HG03139 (cell line): Measurements from ENCODE around the gene IFI16.

Source experiments
- ATAC-seq: cut with Tn5 transposase; IDR thresholded peaks from one replicate; pipeline ENCODE4 v1.9.1; 2021; ENCODE audit not compliant: unreplicated experiment

Gene IFI16

GRCh38 chr1:159009704-159010361 is at the start of gene IFI16:
Gene IFI16 (plus strand): TSS chr1:159009907. CDS start chr1:159014681, 4,774 bp downstream.
- ATAC-seq, result peak; percentile 52

GRCh38 chr1:158961178-158961577 is 48.5 kb upstream of the IFI16 start:
- ATAC-seq, result no peak

- no peak for ATAC-seq
Observed at GRCh38 chr1:158962983-158963382, 46.7 kb upstream of the IFI16 start.

GRCh38 chr1:158969166-158969565 is 40.5 kb upstream of the IFI16 start:
- ATAC-seq, result no peak

- ATAC-seq, result no peak
Observed at GRCh38 chr1:158969855-158970254, 39.9 kb upstream of the IFI16 start.

GRCh38 chr1:158972841-158973240 is 36.9 kb upstream of the IFI16 start:
- no peak for ATAC-seq

- no peak for ATAC-seq
Observed at GRCh38 chr1:158976219-158976618, 33.5 kb upstream of the IFI16 start.

GRCh38 chr1:158978730-158979129 is 31.0 kb upstream of the IFI16 start:
- ATAC-seq, result no peak

GRCh38 chr1:158979229-158979628 is 30.5 kb upstream of the IFI16 start:
- ATAC-seq, result no peak

- ATAC-seq, result no peak
Observed at GRCh38 chr1:158983235-158983634, 26.5 kb upstream of the IFI16 start.

- no peak for ATAC-seq
Observed at GRCh38 chr1:158984386-158984785, 25.3 kb upstream of the IFI16 start.

- ATAC-seq, result no peak
Observed at GRCh38 chr1:158989424-158989823, 20.3 kb upstream of the IFI16 start.

- no peak for ATAC-seq
Observed at GRCh38 chr1:158992787-158993312, 16.9 kb upstream of the IFI16 start.

- no peak for ATAC-seq
Observed at GRCh38 chr1:158996998-158997397, 12.7 kb upstream of the IFI16 start.

GRCh38 chr1:158998037-158998780 is 11.5 kb upstream of the IFI16 start:
- ATAC-seq, result no peak

GRCh38 chr1:158998781-158999161 is 10.9 kb upstream of the IFI16 start:
- no peak for ATAC-seq

- no peak for ATAC-seq
Observed at GRCh38 chr1:158999316-159000069, 10.2 kb upstream of the IFI16 start.

GRCh38 chr1:159000070-159000409 is 9.7 kb upstream of the IFI16 start:
- no peak for ATAC-seq

- no peak for ATAC-seq
Observed at GRCh38 chr1:159000625-159001024, 9.1 kb upstream of the IFI16 start.

- ATAC-seq, result no peak
Observed at GRCh38 chr1:159005161-159005560, 4.5 kb upstream of the IFI16 start.

- no peak for ATAC-seq
Observed at GRCh38 chr1:159005676-159006075, 4.0 kb upstream of the IFI16 start.
